ENCODE results near the gene CLTC.
A peak's percentile ranks its signal among the peaks of the same experiment; 100 is the strongest.

DNA sequence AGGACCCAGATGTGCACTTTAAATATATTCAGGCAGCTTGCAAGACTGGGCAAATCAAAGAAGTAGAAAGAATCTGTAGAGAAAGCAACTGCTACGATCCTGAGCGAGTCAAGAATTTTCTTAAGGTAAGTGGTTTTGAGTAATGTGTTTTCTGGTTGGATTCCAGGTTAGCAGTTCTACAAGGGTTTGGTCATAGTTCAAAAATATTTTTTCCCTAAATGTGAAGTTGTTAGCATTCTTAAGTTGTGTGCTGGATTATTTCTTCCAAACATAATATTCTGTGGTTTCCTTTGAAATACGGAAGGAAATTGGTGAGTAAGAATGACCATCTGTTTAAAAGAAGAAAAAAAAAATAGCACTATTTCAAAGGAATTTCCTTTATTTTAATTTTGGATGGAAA is 49.1 kb downstream of the CLTC start:
- peak; percentile 82; the same call in 1 of the 2 replicates for TF ChIP-seq POLR2AphosphoS5 (IDR thresholded peaks at IDR 0.05; ENCODE audit: low read depth, low read length)
- TF ChIP-seq, protein P1, sequence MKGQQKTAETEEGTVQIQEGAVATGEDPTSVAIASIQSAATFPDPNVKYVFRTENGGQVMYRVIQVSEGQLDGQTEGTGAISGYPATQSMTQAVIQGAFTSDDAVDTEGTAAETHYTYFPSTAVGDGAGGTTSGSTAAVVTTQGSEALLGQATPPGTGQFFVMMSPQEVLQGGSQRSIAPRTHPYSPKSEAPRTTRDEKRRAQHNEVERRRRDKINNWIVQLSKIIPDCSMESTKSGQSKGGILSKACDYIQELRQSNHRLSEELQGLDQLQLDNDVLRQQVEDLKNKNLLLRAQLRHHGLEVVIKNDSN (IDR thresholded peaks at IDR 0.05; ENCODE audit: borderline replicate concordance, low read depth) = no peak
- no peak for TF ChIP-seq GABPA (IDR thresholded peaks at IDR 0.05; ENCODE audit: low read depth)
- TF ChIP-seq, protein P2, sequence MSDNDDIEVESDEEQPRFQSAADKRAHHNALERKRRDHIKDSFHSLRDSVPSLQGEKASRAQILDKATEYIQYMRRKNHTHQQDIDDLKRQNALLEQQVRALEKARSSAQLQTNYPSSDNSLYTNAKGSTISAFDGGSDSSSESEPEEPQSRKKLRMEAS (IDR thresholded peaks at IDR 0.05; ENCODE audit: low read depth) = 0 out of 2 replicates have a peak, but pooled peaks have one; percentile 38
- TF ChIP-seq, protein P3, sequence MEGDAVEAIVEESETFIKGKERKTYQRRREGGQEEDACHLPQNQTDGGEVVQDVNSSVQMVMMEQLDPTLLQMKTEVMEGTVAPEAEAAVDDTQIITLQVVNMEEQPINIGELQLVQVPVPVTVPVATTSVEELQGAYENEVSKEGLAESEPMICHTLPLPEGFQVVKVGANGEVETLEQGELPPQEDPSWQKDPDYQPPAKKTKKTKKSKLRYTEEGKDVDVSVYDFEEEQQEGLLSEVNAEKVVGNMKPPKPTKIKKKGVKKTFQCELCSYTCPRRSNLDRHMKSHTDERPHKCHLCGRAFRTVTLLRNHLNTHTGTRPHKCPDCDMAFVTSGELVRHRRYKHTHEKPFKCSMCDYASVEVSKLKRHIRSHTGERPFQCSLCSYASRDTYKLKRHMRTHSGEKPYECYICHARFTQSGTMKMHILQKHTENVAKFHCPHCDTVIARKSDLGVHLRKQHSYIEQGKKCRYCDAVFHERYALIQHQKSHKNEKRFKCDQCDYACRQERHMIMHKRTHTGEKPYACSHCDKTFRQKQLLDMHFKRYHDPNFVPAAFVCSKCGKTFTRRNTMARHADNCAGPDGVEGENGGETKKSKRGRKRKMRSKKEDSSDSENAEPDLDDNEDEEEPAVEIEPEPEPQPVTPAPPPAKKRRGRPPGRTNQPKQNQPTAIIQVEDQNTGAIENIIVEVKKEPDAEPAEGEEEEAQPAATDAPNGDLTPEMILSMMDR (IDR thresholded peaks at IDR 0.05) = no peak
- no peak for TF ChIP-seq FOXJ3 (CRISPR knock-in tag; IDR thresholded peaks at IDR 0.05)
- TF ChIP-seq EZH2phosphoT487 (IDR thresholded peaks at IDR 0.05; ENCODE audit: borderline replicate concordance, low read depth) = no peak
- TF ChIP-seq YY1 (IDR thresholded peaks at IDR 0.05; ENCODE audit: low read depth) = 0 out of 2 replicates have a peak, but pooled peaks have one; percentile 5
- TF ChIP-seq NRF1 (IDR thresholded peaks at IDR 0.05; ENCODE audit: low read depth, low read length) = no peak
- TF ChIP-seq SIN3A (IDR thresholded peaks at IDR 0.05; ENCODE audit: borderline replicate concordance, low read depth, low read length) = peak; percentile 39; the same call in 1 of the 2 replicates
- TF ChIP-seq TCF12 (IDR thresholded peaks at IDR 0.05) = peak; percentile 98
- TF ChIP-seq MXI1 (IDR thresholded peaks at IDR 0.05; ENCODE audit: low read depth, low read length) = no peak
- TF ChIP-seq, protein P4, sequence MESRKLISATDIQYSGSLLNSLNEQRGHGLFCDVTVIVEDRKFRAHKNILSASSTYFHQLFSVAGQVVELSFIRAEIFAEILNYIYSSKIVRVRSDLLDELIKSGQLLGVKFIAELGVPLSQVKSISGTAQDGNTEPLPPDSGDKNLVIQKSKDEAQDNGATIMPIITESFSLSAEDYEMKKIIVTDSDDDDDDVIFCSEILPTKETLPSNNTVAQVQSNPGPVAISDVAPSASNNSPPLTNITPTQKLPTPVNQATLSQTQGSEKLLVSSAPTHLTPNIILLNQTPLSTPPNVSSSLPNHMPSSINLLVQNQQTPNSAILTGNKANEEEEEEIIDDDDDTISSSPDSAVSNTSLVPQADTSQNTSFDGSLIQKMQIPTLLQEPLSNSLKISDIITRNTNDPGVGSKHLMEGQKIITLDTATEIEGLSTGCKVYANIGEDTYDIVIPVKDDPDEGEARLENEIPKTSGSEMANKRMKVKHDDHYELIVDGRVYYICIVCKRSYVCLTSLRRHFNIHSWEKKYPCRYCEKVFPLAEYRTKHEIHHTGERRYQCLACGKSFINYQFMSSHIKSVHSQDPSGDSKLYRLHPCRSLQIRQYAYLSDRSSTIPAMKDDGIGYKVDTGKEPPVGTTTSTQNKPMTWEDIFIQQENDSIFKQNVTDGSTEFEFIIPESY (IDR thresholded peaks at IDR 0.05; ENCODE audit: borderline replicate concordance, low read depth) = peak; percentile 83; the same call in 1 of the 2 replicates
- TF ChIP-seq CHD2 (IDR thresholded peaks at IDR 0.05; ENCODE audit: low read length, partially characterized antibody) = no peak

Data from SK-N-SH (cell line).